Upper lobe of left lung (tissue), 4 donors: ENCODE measurements around the gene ARSH.

ENCODE experiments used
- EP300 ChIP-seq, 4 donors: sonication (generic); formaldehyde crosslinking; IDR thresholded peaks; one replicate each; pipeline ENCODE4 v1.5.1; 2017; ENCODE audit warnings: antibody characterized with exemption in 4 of 4, control low read depth in 2 of 4
- POLR2A ChIP-seq, 4 donors: fragments of 450-650 bp; IDR thresholded peaks; one replicate each; pipeline ENCODE4 v1.5.1; 2016 to 2017; ENCODE audit warnings: antibody characterized with exemption in 4 of 4, mild to moderate bottlenecking in 2 of 4
- POLR2AphosphoS5 ChIP-seq, 2 donors: sonication (generic); formaldehyde crosslinking; IDR thresholded peaks; one replicate each; pipeline ENCODE4 v1.5.1; 2017; ENCODE audit warnings: antibody characterized with exemption in 2 of 2
- TF ChIP-seq, protein P1 (sequence below), 6 experiments: fragments of 450-650 bp in 4 of 6; fragments of 200-600 bp in 2 of 6; sonication (generic) in 2 of 6; IDR thresholded peaks; one replicate each; pipeline ENCODE4 v1.5.1; 2016 to 2019; ENCODE audit warnings: antibody characterized with exemption in 6 of 6

DNA sequence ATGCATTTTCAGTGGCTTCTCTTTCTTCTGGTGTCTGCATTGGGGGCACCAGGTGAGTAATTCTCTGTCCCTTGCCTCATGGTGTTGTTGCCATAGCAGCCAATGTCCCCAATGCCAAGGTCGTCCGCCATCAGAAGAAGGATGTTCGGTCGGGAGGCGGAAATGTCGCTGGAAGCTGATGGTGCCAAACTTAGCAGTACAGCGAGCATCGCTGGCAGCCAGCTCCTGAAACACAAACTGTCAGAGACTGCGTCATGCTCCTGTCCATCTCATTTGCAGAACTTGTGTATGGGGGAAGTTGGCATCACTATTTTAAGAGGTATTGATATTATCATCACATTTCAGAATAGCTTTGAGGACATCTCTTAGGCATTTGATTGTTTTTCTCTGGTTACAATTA lies 48.1 kb upstream of the ARSH start:
- TF ChIP-seq POLR2A (IDR thresholded peaks at IDR 0.05) (no peak), POLR2AphosphoS5 (IDR thresholded peaks at IDR 0.05) (no peak), EP300 (IDR thresholded peaks at IDR 0.05) (no peak)
- TF ChIP-seq, protein P1, sequence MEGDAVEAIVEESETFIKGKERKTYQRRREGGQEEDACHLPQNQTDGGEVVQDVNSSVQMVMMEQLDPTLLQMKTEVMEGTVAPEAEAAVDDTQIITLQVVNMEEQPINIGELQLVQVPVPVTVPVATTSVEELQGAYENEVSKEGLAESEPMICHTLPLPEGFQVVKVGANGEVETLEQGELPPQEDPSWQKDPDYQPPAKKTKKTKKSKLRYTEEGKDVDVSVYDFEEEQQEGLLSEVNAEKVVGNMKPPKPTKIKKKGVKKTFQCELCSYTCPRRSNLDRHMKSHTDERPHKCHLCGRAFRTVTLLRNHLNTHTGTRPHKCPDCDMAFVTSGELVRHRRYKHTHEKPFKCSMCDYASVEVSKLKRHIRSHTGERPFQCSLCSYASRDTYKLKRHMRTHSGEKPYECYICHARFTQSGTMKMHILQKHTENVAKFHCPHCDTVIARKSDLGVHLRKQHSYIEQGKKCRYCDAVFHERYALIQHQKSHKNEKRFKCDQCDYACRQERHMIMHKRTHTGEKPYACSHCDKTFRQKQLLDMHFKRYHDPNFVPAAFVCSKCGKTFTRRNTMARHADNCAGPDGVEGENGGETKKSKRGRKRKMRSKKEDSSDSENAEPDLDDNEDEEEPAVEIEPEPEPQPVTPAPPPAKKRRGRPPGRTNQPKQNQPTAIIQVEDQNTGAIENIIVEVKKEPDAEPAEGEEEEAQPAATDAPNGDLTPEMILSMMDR (IDR thresholded peaks at IDR 0.05): no peak
